Psoas muscle (tissue), 8 donors: ENCODE measurements around the gene UBE2L5. TPM values are rescaled to one million over a fixed set of nuclear protein-coding genes. Genes with fewer than 3 reads are reported as not detected.
"Not testable (repeated sequence)": the region's sequence is repeated elsewhere in the genome, so short reads cannot be mapped to it uniquely, and the experiment has no call there.

Experiments used
- ATAC-seq, 4 donors: fragments of 200-7000 bp; cut with Tn5 transposase; one replicate each; pipeline ENCODE4 v1.9.1; 2020; ENCODE audit warnings: moderate library complexity in 3 of 4, mild to moderate bottlenecking in 2 of 4
- DNase-seq, 2 donors: peaks; one replicate each; pipeline ENCODE4 v3.0.0-alpha.2; 2020
- H3K27ac ChIP-seq: fragments of 200-600 bp; one replicate; pipeline ENCODE4 v1.8.0; 2022
- H3K27me3 ChIP-seq, 3 donors: fragments of 200-600 bp in 1 of 3; one replicate each; pipeline versions ENCODE4 v1.6.1 to v1.8.0; 2013 to 2022; ENCODE audit warnings: low read length in 2 of 3, mild to moderate bottlenecking in 2 of 3, moderate library complexity in 1 of 3; ENCODE audit not compliant: insufficient read depth in 3 of 3
- H3K36me3 ChIP-seq, 2 donors: fragments of 200-600 bp in 1 of 2; one replicate each; pipeline versions ENCODE4 v1.6.1 to v1.8.0; 2013 to 2022; ENCODE audit warnings: low read depth in 1 of 2, mild to moderate bottlenecking in 1 of 2, moderate library complexity in 1 of 2; ENCODE audit not compliant: insufficient read depth in 1 of 2
- H3K4me1 ChIP-seq: fragments of 200-600 bp; one replicate; pipeline ENCODE4 v1.8.0; 2022
- H3K4me3 ChIP-seq: fragments of 200-600 bp; one replicate; pipeline ENCODE4 v1.8.0; 2022; ENCODE audit warnings: mild to moderate bottlenecking
- H3K9me3 ChIP-seq: fragments of 200-600 bp; one replicate; pipeline ENCODE4 v1.8.0; 2022
- CTCF ChIP-seq: fragments of 200-600 bp; IDR thresholded peaks from one replicate; pipeline ENCODE4 v1.8.0; 2022; ENCODE audit warnings: antibody characterized with exemption
- WGBS, 3 donors: extraction: QIAGEN DNeasy Blood & Tissue Kit; methylation state at CpG; one replicate each; pipeline versions ENCODE4 v1.1.6 to v1.1.7; 2013; 5-methylcytosine and 5-hydroxymethylcytosine counted together
- intact Hi-C, 2 donors: fragments of 100-400 bp; cut with DNase I; formaldehyde crosslinking; loops; one replicate each; pipeline versions ENCODE4 v1.11.0 to v1.14.2; 2022
- polyA plus RNA-seq, 3 donors: library from polyadenylated mRNA; stranded (reverse); fragments of 200-250 nt; gene quantifications; one replicate each; pipeline ENCODE4 v1.2.3, GENCODE V29; 2013
- total RNA-seq, 4 donors: library from RNA; stranded (reverse); fragmentation: NEBNext Ultra II Directional in 2 of 4; extraction: Animal tissue kit (Norgen Biotek cat#: 25700) in 2 of 4; gene quantifications; one replicate each; pipeline versions ENCODE4 v1.2.1 to v1.2.4, GENCODE V29; 2021 to 2023
- donor health status: healthy with polysubstance abuse.
- donor health status: DM: no; HTN: no; CAD: no; lungs with moderate emphysema.
- donor health status: Bipolar disorder and iron deficiency.
- donor health status: healthy.
- donor health status: DM: yes; HTN: yes; CAD: no.
- donor health status: DM: no; HTN: no; CAD: no.
- donor health status: DM: no; HTN: no; CAD: no.
- donor health status: DM: yes; HTN: yes; CAD: no.

Gene UBE2L5
- total and polyA plus RNA-seq, 7 donors: not detected

DNA sequence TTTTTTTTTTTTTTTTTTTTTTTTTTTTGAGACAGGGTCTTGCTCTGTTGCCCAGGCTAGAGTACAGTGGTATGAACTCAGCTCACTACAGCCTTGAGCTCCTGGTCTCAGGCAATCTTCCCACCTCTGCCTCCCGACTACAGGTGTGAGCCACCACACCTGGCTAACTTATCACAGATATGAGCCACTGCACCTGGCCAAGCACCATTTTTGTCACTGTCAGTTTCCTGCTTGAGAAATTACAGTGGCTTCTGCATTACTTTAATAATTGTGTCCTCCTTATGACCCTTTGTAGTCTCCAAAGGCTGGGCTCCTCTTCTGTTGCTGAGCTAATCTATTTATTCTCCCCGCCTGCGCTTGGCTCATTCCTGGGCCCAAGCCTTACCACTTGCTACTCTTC, 16.0 kb downstream of the UBE2L5 start:
- no peak for TF ChIP-seq CTCF
- Histone ChIP-seq H3K4me3 (no peak overlapping the region), H3K36me3 (no peaks in the 10 kb centered on the region), H3K27me3 (no peaks in the 10 kb centered on the region), H3K9me3 (no peaks in the 10 kb centered on the region), H3K4me1 (no peaks in the 10 kb centered on the region), H3K27ac (no peak overlapping the region)
- intact Hi-C loops: no loop called here
- ATAC-seq: no peak
- DNase-seq: no peak
- 87 to 93% (median 93%) methylated on average over 3 of the region's 3 CpGs for WGBS, 3 donors

DNA sequence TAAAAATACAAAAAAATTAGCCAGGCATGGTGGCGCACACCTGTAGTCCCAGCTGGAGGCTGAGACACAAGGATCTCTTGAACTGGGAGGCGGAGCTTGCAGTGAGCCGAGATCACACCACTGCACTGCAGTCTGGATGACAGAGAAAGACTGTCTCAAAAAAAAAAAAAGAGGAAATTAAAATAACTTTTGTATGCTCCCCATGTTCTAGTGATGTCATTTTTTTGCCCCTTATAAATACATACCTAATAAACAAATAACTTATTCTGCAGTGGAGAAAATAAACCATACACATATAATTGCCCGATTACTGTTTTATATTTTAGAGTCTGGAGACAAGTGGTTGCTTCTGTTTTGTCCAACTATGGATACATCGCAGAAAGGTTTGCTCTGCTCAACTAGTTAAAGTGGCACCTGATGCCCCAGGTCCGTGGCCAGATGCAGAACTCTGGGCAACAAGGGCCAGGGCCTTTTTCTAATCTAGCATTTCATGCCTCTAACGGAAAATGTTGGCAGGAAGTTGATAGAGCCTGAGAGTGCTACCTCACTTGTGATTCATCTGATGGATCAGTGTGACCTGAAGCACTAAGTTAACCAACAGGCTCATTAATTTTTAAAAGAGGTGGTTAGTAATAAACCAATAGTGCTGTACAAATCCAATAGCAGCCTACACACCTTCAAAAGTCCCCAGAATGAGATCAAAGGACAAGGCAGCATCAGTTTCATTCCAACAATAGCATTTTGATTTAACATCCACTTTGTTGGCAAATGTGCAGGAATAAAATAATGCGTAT, 18.8 kb downstream of the UBE2L5 start:
- no peak for ATAC-seq
- DNase-seq: no peak
- Histone ChIP-seq H3K9me3 (no peaks in the 10 kb centered on the region), H3K36me3 (no peaks in the 10 kb centered on the region), H3K27ac (no peak overlapping the region), H3K4me3 (no peak overlapping the region), H3K4me1 (peaks cover 6% of the 10 kb centered on the region), H3K27me3 (no peaks in the 10 kb centered on the region)
- intact Hi-C loops: no loop called here
- no peak for TF ChIP-seq CTCF
- 56 to 72% (median 67%) methylated on average over 8 of the region's 8 CpGs for WGBS, 3 donors

DNA sequence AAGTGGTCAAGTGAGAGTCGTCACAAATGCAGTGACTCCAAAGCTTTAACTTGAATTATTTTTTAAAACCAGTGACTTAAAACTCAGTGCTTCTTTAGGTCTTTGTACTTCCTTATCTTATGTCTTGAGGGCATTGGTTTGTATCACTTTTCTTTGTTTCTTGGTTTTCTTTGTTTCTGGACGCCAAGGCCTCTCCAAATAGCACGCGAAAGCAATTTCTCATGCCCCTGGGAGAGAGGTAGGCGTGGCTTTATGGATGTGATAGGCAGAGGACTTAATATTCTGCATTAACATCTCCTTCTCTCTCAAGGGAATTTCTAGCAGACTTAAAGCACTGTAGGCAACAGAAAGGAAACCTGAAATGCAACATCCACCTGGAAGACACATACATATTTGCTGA, 20.6 kb downstream of the UBE2L5 start:
- WGBS, 3 donors: 66 to 73% (median 71%) methylated on average over 5 of the region's 5 CpGs
- H3K27ac ChIP-seq: no peak overlapping the region
- TF ChIP-seq CTCF: no peak
- no peak overlapping the region for H3K4me3 ChIP-seq
- no peaks in the 10 kb centered on the region for H3K9me3 ChIP-seq
- ATAC-seq: no peak
- intact Hi-C loops: no loop called here
- no peak for DNase-seq
- peaks cover 6% of the 10 kb centered on the region for H3K4me1 ChIP-seq
- no peaks in the 10 kb centered on the region for H3K36me3 ChIP-seq
- no peaks in the 10 kb centered on the region for H3K27me3 ChIP-seq

GRCh38 chr13:30443491-30443890, 21.2 kb downstream of the UBE2L5 start:
- H3K36me3 ChIP-seq, H3K4me1 ChIP-seq, H3K27ac ChIP-seq, ATAC-seq, intact Hi-C loops, DNase-seq, H3K4me3 ChIP-seq, H3K9me3 ChIP-seq, H3K27me3 ChIP-seq: not testable (repeated sequence)
- WGBS, 3 donors: 92 to 96% (median 95%) methylated on average over 3 of the region's 3 CpGs

DNA sequence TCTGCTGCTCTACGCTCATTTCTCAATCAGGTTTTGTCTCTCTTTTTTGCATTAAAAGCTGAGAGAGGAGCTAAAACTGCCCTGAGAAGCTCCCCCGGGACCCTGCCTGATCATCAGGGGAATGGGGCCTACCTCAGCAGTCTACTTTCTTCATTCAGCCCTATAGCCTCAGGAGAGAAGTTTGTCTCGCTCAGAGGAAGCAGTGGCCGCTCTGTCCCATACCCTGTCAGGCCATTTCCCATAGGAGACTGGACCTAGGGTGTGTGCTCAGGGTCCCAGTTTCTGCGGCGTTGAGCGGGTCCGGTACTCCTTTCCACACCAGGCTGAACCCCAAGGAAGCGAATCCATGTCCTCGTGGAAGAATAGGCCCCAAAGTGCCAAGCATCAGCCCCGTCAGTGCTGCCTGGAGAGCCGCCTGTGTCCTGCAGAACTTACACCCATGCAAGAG, 21.7 kb downstream of the UBE2L5 start:
- intact Hi-C loops: no loop called here
- no peaks in the 10 kb centered on the region for H3K36me3 ChIP-seq
- H3K4me1 ChIP-seq: peaks cover 6% of the 10 kb centered on the region
- DNase-seq (no peak), ATAC-seq (no peak)
- TF ChIP-seq CTCF: no peak
- 94 to 95% (median 94%) methylated on average over 12 of the region's 12 CpGs for WGBS, 3 donors
- no peak overlapping the region for H3K27ac ChIP-seq
- no peaks in the 10 kb centered on the region for H3K9me3 ChIP-seq
- no peaks in the 10 kb centered on the region for H3K27me3 ChIP-seq
- no peak overlapping the region for H3K4me3 ChIP-seq
